ELR (cell line): Measurements from ENCODE around the gene F2RL1.
"Not testable (repeated sequence)": the region's sequence is repeated elsewhere in the genome, so short reads cannot be mapped to it uniquely, and the experiment has no call there.

ENCODE experiments used
- DNase-seq: peaks from one replicate; pipeline ENCODE4 v3.0.0-alpha.2; 2015; ENCODE audit warnings: low read depth

Gene F2RL1

GRCh38 chr5:76849419-76850291, 30.8 kb downstream of the F2RL1 start, which contains the start of gene S100Z:
TSS of gene S100Z (plus strand) at chr5:76850014. CDS start at chr5:76875360, 25,346 bp downstream.
- DNase-seq, result no peak

DNA sequence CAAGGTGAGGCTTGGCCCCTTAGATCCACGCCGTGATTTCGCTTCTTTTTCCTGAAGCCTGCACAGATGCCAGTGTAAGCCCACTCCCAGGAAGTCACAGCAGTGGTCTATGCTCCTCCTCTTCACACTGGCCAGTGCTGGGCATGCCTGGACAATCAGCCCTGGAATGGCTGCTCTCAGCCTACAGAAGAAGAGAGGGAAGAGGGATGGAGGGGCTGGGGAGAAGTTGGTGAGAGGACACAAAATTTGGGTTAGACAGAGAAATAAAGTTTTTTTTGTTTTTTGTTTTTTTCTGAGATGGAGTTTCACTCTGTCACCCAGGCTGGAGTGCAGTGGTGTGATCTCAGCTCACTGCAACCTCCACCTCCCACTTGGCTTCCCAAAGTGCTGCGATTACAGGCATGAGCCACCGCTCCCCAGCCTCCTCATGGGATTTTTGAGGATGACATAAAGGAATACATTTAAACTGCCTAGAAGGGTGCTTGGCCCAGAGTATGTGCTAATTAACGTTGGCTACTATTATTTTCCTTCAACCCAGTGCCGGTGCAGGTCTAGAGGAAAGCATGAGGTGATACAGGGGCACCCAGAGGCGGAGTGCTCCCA, 31.8 kb downstream of the F2RL1 start:
- DNase-seq, result no peak

GRCh38 chr5:76851728-76852369, 33.0 kb downstream of the F2RL1 start:
- no peak for DNase-seq

DNA sequence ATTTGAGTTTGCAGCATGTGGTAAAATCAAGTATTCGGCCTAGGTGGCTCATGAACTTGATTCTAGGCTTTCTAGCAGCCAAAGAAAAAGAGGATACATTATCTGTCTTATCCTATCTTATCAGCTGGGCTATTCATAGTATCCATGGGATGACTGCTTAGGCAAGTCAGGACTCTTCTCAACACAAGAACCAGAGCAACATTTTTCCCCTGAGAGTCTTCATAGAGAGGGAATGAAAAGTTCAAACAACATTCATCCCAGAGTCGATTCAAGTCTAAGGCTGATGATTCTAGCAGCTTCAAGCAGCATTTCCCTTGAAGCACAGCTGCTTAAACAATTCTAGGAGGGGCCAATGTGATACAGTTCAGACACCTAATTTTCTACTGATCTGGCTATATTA, 33.9 kb downstream of the F2RL1 start:
- DNase-seq, result no peak

DNA sequence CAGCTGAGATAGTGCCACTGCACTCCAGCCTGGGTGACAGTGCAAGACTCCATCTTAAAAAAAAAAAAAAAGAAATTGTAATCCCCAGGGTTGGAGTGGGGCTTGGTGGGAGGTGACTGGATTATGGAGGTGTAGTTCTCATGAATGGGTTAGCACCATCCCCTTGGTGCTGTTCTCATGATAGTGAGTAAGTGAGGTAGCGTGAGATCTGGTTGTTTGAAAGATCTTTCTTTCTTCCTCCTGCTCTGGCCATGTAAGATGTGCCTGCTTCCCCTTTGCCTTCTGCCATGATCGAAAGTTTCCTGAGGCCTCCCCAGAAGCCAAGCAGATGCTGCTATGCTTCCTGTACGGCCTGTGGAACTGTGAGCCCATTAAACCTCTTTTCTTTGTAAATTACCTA, 34.9 kb downstream of the F2RL1 start:
- not testable (repeated sequence) for DNase-seq

GRCh38 chr5:76854644-76855043, 35.8 kb downstream of the F2RL1 start:
- no peak for DNase-seq

GRCh38 chr5:76855501-76855900, 36.7 kb downstream of the F2RL1 start:
- DNase-seq, result not testable (repeated sequence)

GRCh38 chr5:76855961-76856360, 37.1 kb downstream of the F2RL1 start:
- DNase-seq, result no peak

- not testable (repeated sequence) for DNase-seq
Observed at GRCh38 chr5:76856800-76857199, 38.0 kb downstream of the F2RL1 start.

GRCh38 chr5:76859591-76860247, 40.9 kb downstream of the F2RL1 start:
- DNase-seq, result no peak

- no peak for DNase-seq
Observed at GRCh38 chr5:76861612-76862011, 42.8 kb downstream of the F2RL1 start.

DNA sequence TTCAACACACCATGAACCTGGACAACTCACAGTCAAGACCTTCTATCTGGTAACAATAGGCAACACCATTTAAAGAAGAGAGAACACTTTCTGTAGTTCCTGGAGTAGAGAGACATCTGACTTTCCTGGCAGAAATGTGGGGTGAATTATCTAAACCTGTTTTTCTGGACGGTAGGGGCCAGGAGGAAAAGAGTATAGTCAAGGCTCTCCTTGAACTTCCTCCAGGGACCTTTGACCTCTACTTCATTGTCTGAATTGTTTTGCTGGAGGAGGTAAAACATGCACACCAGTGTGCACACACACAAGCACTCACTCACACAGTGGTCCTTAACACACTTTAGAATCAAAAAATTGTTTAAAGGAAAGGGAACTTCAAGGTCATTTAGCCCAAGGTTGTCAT, 44.2 kb downstream of the F2RL1 start:
- DNase-seq, result no peak

DNA sequence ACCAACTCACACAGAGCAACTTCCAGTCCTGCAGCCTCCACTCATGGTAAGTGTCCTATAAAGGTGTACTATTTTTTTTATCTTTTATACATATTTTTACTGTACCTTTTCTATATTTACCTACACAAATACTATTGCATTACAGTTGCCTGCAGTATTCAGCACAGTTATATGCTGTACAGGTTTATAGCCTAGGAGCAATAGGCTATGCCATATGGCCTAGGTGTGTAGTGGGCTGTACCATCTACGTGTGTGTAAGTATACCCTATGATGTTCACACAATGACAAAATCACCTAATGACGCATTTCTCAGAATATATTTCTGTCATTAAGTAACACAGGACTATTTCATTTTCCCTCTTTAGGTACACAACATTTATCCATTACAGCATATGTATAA, 47.7 kb downstream of the F2RL1 start:
- no peak for DNase-seq

- peak; percentile 20 for DNase-seq
Observed at GRCh38 chr5:76867038-76867437, 48.2 kb downstream of the F2RL1 start.

DNA sequence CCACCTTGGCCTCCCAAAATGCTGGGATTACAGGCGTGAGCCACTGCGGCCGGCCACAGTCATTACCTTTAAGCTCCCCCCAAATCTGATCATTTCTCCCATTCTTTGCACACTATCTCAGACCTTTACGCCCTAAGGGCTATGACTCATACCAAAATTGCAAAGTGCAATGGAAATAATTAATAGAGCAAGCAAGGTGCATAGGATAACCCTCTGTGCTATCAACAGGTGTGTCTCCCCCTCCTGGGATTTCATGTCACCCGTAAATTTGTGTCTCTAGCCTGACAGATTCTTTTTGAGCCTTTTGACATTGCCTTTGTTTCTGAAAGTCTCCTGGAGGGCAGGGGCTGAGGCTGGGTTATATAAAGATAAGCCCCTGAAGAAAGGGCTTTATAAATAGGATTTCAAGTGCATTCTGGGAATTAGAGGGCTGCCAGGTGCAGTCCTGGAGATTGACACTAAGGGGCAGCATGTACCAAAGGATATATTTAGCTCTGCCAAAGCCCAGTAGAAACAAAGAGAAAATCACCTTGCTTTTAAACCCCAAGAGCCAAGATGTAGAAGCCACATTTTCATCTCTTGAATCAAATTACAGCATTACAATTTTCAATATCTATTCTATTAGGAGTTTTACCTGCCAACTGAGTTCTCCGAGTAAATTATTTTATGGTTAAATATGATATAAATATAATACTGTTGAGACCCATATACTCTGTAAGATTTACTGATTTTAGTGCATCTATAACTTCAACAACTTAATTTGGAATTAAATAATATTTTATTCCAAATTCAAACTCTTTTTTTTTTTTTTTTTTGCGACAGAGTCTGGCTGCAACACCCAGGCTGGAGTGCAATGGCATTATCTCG, 49.2 kb downstream of the F2RL1 start:
- peak; percentile 77 for DNase-seq

- peak; percentile 46 for DNase-seq
Observed at GRCh38 chr5:76870046-76870445, 51.2 kb downstream of the F2RL1 start.

DNA sequence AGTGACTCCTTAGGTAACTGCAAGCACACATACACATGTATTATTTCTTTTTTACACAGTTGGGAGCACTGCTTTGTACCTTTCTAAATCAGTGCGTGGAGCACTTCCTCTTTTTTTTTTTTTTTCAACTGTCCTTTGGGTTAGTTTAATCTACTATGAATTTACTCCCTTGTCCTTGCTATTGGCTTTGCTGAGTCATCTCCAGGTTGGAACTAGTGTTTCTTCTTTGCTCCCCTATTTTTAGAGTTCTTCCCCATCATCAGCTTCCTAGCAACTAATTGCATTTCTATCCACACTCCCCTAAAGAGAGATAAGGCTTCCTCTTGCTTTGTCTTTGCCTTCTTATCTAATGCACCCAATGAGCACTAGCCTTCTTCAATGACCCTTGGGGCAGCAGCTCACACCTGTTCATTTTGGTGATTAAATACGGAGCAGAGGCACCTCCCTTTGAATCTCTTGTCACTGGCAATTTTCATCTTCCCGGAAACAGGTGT, 55.3 kb downstream of the F2RL1 start:
- no peak for DNase-seq
